ENCODE measurements around the gene TFF3.

TFF3 gene

DNA sequence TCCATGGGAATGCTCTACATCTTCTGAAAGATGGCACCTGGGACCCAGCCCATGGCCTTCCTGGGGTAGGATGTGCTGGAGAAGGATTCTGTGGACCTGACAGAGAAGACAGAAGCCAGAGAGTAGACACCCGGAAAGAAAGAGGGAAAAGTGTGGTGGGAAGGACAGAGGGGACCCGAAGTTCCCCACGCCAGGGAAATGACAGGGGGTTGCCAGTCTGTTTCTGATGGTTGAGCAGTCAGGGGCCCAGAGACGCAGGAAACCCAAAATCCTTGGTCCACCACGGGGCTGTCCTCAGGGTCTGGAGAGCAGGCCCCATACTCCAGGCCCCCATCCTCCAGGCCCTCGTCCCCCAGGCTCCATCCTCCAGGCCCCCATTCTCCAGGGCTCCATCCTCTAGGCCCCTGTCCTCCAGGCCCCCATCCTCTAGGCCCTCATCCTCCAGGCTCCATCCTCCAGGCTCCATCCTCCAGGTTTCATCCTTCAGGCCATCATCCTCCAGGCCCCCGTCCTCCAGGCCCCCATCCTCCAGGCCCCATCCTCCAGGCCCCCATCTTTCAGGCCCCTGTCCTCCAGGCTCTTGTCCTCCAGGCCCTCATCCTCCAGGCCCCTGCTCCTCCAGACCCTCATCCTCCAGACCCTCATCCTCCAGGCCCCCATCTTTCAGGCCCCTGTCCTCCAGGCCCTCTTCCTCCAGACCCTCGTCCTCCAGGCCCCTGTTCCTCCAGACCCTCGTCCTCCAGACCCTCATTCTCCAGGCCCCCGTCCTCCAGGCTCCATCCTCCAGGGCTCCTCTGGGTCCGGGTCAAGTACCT, 36.6 kb upstream of the TFF3 start:
- TF ChIP-seq, protein P1, sequence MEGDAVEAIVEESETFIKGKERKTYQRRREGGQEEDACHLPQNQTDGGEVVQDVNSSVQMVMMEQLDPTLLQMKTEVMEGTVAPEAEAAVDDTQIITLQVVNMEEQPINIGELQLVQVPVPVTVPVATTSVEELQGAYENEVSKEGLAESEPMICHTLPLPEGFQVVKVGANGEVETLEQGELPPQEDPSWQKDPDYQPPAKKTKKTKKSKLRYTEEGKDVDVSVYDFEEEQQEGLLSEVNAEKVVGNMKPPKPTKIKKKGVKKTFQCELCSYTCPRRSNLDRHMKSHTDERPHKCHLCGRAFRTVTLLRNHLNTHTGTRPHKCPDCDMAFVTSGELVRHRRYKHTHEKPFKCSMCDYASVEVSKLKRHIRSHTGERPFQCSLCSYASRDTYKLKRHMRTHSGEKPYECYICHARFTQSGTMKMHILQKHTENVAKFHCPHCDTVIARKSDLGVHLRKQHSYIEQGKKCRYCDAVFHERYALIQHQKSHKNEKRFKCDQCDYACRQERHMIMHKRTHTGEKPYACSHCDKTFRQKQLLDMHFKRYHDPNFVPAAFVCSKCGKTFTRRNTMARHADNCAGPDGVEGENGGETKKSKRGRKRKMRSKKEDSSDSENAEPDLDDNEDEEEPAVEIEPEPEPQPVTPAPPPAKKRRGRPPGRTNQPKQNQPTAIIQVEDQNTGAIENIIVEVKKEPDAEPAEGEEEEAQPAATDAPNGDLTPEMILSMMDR (IDR thresholded peaks at IDR 0.05; ENCODE audit: insufficient read depth, low read depth, low read length, missing control alignments) = no peak
- no peak overlapping the region for H3K4me3 ChIP-seq (ENCODE audit: low read length)

DNA sequence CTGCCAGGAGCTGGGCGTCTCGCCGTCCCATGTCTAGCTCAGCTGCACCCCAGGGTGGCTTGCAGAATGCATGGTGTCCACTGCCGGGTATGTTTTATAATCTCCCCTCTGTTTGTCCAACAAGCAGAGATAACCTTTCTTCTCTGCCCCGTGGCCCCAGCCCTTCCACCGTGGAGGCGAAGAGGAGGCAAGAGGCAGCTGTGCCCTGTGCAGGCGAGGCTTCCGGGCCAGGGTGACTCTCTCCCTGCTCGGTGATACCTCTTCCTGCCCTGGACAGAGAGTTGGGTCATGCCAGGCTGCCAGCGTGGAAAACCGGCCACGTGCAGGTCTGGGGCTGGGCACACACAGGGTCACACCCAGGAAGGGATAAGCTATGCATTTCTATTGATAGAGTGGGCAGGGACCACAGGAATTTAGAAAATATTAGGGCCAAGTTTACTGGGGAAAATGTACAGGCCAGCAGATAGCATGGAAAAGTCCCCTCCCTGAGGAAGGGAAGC, 35.8 kb upstream of the TFF3 start, which contains the start of gene TFF2:
Gene TFF2 (minus strand): TSS at position 68 of the 500 bp plus-strand sequence. CDS start 37 bp downstream, at position 31.
- TF ChIP-seq, protein P1 (IDR thresholded peaks at IDR 0.05; ENCODE audit: insufficient read depth, low read depth, low read length, missing control alignments) = no peak
- DNase-seq (ENCODE audit: low read depth) = no peak
- no peak within 1 kb of the TSS for H3K4me3 ChIP-seq (ENCODE audit: low read length)

More for the DNA sequence above, 36.6 kb upstream of the TFF3 start:
- DNase-seq (ENCODE audit: low read depth) = no peak

DNA sequence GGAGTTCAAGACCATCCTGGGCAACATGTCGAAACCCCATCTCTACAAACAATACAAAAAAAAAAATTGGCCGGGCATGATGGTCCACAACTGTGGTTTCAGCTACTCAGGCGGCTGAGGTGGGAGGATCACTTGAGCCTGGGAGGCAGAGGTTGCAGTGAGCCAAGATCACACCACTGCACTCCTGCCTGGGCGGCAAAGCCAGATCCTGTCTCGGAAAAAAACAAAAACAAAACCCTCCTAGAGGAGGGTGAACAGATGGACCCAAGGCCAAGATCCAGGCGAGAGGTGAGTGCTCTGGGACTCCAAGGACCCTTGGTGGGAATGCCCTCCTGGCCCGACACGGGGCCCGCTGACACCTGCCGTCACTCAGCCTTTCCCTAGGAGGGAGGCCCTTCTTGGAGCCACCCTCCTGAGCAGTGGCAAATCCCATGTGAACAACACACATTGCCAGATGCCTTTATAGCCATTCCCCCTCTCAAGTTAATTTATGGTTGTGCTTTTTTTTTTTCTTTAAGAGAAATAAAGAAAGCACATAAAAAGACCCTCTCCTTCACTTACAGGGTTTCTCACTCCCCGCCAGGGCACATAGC, 35.2 kb upstream of the TFF3 start:
- DNase-seq (ENCODE audit: low read depth) = no peak
- TF ChIP-seq, protein P1 (IDR thresholded peaks at IDR 0.05; ENCODE audit: insufficient read depth, low read depth, low read length, missing control alignments) = no peak
- H3K4me3 ChIP-seq (ENCODE audit: low read length) = no peak overlapping the region

DNA sequence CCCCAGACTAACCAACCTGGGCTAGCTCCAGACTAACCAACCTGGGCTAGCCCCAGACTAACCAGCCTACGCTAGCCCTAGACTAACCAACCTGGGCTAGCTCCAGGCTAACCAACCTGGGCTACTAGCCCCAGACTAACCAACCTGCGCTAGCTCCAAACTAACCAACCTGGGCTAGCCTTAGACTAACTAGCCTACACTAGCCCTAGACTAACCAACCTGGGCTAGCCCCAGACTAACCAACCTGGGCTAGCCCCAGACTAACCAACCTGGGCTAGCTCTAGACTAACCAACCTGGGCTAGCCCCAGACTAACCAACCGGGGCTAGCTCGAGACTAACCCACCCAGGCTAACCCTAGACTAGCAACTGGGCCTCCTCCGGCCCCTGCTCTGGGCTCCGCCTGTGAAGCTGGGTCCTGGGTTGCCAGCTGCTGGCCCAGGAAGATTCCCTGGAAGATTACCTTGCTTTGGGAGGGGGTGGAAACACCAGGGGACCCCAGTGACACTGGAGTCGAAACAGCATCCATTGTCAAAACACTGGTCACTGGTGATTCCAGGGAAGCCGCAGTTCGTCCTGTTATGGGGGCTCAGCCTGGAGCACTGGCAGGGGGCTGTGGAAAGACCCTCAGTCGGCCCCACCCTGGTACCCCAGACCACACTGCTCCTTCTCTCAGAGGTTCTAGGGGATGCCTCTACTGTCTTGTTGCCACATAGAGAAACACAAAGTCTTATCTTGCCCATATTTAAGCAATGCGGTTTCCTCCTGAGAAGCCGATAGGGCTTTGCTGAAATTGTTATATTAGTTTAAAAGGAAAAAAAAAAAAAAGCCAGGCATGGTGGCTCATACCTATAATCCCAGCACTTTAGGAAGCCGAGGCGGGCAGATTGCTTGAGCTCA, 34.5 kb upstream of the TFF3 start:
- H3K4me3 ChIP-seq (ENCODE audit: low read length) = no peak overlapping the region
- DNase-seq (ENCODE audit: low read depth) = no peak
- TF ChIP-seq, protein P1 (IDR thresholded peaks at IDR 0.05; ENCODE audit: insufficient read depth, low read depth, low read length, missing control alignments) = no peak

DNA sequence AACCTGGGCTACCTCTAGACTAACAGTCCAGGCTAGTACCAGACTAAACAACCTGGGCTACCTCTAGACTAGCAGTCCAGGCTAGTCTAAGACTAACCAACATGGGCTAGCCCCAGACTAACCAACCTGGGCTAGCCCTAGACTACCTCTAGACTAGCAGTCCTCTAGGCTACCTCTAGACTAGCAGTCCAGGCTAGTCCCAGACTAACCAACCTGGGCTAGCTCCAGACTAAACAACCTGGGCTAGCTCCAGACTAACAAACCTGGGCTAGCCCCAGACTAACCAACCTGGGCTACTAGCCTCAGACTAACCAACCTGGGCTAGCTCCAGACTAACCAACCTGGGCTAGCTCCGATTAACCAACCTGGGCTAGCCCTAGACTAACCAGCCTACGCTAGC, 33.6 kb upstream of the TFF3 start:
- H3K4me3 ChIP-seq (ENCODE audit: low read length) = no peak overlapping the region
- TF ChIP-seq, protein P1 (IDR thresholded peaks at IDR 0.05; ENCODE audit: insufficient read depth, low read depth, low read length, missing control alignments) = no peak
- no peak for DNase-seq (ENCODE audit: low read depth)

DNA sequence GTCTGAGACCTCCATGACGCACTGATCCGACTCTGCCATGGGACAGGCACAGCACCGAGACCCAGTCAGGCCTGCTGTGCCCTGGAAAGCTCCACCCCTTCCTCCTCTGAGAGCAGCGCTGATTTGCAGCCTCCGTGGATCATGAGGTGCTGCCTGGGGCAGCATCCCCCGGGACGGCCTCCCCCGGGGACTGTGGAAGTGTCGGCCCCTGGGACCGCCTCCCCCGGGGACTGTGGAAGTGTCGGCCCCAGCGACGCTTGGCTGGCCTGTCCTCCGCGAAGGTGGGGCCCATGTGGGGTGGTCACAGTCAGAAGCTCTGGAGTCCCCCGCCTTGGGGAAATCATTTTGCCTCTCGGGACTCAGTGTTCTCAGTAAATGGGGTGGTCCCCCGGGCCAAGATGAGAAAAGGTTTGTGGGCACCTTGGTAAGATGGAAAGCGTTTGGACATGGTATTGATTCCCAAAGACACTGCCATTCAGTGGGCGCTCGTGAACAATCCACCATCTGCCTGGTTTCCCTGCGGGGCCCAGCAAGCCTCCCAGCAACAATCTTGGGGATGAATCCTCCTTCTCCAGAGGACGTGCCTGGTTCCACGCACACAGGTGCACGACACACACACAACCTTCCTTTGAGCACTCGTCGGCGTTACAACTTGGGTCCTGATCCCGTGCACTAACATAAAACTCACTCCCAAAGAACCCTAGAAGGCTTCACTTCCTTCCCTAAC, 32.6 kb upstream of the TFF3 start:
- DNase-seq (ENCODE audit: low read depth) = no peak
- H3K4me3 ChIP-seq (ENCODE audit: low read length) = no peak overlapping the region
- TF ChIP-seq, protein P1 (IDR thresholded peaks at IDR 0.05; ENCODE audit: insufficient read depth, low read depth, low read length, missing control alignments) = no peak

Data from epithelial cell of esophagus (primary cell).